Measurements from ENCODE around the gene UBXN6. TPM values are rescaled to one million over a fixed set of nuclear protein-coding genes. Genes with fewer than 3 reads are reported as not detected.

Gene UBXN6
- total RNA-seq, 1 donor from 2014 or later, result 96.8 TPM

- H3K36me3 Mint-ChIP-seq (ENCODE audit: unreplicated experiment), result peaks cover 2% of the 10 kb centered on the region
- H3K4me3 Mint-ChIP-seq (ENCODE audit: unreplicated experiment), result peak overlapping the region; percentile 93
- peaks cover 25% of the 10 kb centered on the region for H3K4me1 Mint-ChIP-seq (ENCODE audit: unreplicated experiment)
- no peak for TF ChIP-seq CTCF (IDR thresholded peaks at IDR 0.05)
- no peak for DNase-seq (ENCODE audit: extremely low spot score, unreplicated experiment)
- no peaks in the 10 kb centered on the region for H3K9me3 Mint-ChIP-seq (ENCODE audit: unreplicated experiment)
- peak overlapping the region; percentile 97 for H3K27ac Mint-ChIP-seq (ENCODE audit: unreplicated experiment)
- no peaks in the 10 kb centered on the region for H3K27me3 Mint-ChIP-seq (ENCODE audit: unreplicated experiment)
These were observed 1.7 kb downstream of the UBXN6 start for GRCh38 chr19:4455719-4456475.

- peaks cover 8% of the 10 kb centered on the region for H3K36me3 Mint-ChIP-seq (ENCODE audit: unreplicated experiment)
- no peak for TF ChIP-seq CTCF (IDR thresholded peaks at IDR 0.05)
- peak overlapping the region; percentile 29 for H3K4me3 Mint-ChIP-seq (ENCODE audit: unreplicated experiment)
- peak overlapping the region; percentile 47 for H3K27ac Mint-ChIP-seq (ENCODE audit: unreplicated experiment)
- H3K9me3 Mint-ChIP-seq (ENCODE audit: unreplicated experiment), result no peaks in the 10 kb centered on the region
- H3K27me3 Mint-ChIP-seq (ENCODE audit: unreplicated experiment), result no peaks in the 10 kb centered on the region
- H3K4me1 Mint-ChIP-seq (ENCODE audit: unreplicated experiment), result peaks cover 25% of the 10 kb centered on the region
- DNase-seq (ENCODE audit: extremely low spot score, unreplicated experiment), result no peak
These were observed 2.6 kb downstream of the UBXN6 start for GRCh38 chr19:4454747-4455718.

GRCh38 chr19:4453232-4454179 lies 4.1 kb downstream of the UBXN6 start:
- Mint-ChIP-seq H3K27ac (ENCODE audit: unreplicated experiment) (no peak overlapping the region), H3K27me3 (ENCODE audit: unreplicated experiment) (no peaks in the 10 kb centered on the region), H3K9me3 (ENCODE audit: unreplicated experiment) (no peaks in the 10 kb centered on the region), H3K4me1 (ENCODE audit: unreplicated experiment) (peaks cover 25% of the 10 kb centered on the region), H3K4me3 (ENCODE audit: unreplicated experiment) (no peak overlapping the region), H3K36me3 (ENCODE audit: unreplicated experiment) (peaks cover 16% of the 10 kb centered on the region)
- no peak for TF ChIP-seq CTCF (IDR thresholded peaks at IDR 0.05)
- no peak for DNase-seq (ENCODE audit: extremely low spot score, unreplicated experiment)

GRCh38 chr19:4452230-4452990 lies 5.2 kb downstream of the UBXN6 start:
- DNase-seq (ENCODE audit: extremely low spot score, unreplicated experiment), result no peak
- no peak for TF ChIP-seq CTCF (IDR thresholded peaks at IDR 0.05)
- Mint-ChIP-seq H3K4me3 (ENCODE audit: unreplicated experiment) (no peak overlapping the region), H3K4me1 (ENCODE audit: unreplicated experiment) (peaks cover 22% of the 10 kb centered on the region), H3K9me3 (ENCODE audit: unreplicated experiment) (no peaks in the 10 kb centered on the region), H3K36me3 (ENCODE audit: unreplicated experiment) (peaks cover 20% of the 10 kb centered on the region), H3K27ac (ENCODE audit: unreplicated experiment) (no peak overlapping the region), H3K27me3 (ENCODE audit: unreplicated experiment) (no peaks in the 10 kb centered on the region)

All from osteocyte (in vitro differentiated cells).